Inflammatory macrophage treated with lipopolysaccharide for 4 hours (primary cell): ENCODE results near the gene LRRC7.

Experiments
- DNase-seq: peaks from one replicate; pipeline ENCODE4 v3.0.0-alpha.2; 2020

The LRRC7 gene

DNA sequence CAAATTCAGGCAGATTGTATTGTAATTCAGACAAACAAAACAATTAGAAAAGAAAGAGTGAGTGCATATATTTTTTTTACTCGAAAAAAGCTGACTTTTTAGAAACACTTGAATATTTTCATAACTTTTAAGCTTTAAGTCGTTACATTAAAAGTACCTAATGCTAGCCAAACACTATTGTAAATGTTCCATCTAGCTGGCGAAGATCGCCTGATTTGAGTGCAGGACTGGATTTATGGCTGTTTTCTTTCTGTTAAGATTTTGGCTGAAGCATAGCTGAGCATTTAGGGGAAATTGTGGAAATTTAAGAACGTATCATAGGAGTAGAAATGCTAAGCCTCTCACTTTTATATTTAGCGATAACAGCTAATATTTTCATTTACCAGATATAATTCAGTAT lies 24.6 kb downstream of the LRRC7 start:
- no peak for DNase-seq

DNA sequence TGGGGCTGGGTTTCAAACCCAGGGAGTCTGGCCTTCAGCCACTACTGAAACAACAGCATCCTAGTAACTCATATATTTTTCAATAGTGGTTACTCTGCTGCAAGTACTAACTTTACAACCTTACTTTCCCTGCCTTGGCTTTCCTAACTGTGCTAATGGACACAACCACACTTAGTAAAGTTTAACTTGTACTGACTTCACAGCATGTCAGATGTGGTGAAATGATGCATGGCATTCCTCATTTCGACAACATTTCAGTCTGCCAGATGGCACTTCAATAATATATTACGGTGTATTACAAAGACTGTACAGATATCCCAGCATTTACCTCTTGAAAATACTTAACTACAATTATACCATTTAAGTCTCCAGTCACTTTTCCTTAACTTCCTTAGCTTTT lies 27.8 kb downstream of the LRRC7 start:
- DNase-seq: no peak

GRCh38 chr1:69611316-69611715 lies 43.6 kb downstream of the LRRC7 start:
- no peak for DNase-seq

GRCh38 chr1:69613414-69613813 lies 45.7 kb downstream of the LRRC7 start:
- no peak for DNase-seq

DNA sequence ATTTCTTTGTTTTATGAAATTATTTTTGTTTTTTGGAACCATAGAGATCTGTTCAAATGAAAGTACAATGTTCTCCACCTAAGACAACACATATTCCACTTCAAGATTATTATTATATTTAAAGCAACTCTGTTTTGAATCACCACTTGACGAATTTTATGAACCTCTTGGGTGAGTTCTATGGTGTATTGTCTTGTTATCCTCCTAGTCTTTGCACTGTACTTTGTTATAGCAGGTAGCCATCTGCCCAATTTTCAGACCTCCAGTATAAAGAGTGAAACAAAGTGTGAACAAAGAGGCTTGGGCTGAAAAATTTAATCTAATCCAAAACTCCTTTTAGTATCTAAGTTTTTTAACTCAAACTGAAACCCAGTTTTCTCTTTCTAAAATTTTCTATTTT lies 71.0 kb downstream of the LRRC7 start:
- DNase-seq: no peak

GRCh38 chr1:69639159-69639558 lies 71.4 kb downstream of the LRRC7 start:
- DNase-seq: no peak

DNA sequence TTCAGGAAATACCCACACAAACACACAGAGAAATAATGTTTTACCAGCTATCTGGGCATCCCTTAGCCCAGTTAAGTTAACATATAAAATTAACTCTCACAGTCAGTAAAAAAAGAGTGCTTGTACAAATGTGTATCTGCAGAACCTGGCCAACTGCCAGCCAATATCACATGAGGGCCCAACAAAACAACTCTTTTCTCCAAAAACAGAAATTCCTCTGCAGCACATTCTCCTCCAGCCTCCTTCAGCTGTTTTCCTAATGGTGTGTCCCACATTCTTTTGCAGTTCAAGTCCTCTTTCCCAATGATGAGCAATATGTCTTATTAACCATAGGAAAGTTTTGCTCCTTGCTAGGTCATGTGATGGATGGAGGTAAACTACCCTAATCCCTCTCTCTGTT lies 75.5 kb downstream of the LRRC7 start:
- DNase-seq: no peak

GRCh38 chr1:69645477-69645876 lies 77.8 kb downstream of the LRRC7 start:
- no peak for DNase-seq

DNA sequence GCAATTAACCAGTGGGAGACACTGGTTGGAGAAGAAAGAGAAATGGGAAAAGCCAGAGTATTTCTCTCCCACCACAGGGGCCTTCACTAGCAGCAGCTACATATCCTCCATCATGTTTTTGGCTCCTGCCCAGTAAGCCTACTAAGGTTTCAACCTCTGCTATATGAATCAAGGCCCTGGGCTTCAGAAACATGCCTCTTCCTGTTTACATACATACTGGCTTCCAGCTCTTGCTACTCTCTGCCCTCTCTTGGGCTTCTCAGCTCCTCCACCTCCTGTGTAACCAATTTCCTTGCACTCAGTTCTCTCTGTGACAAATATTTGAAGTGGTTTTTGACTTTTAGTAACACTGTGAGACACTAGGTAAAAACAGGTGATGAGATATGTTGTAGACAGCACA lies 80.8 kb downstream of the LRRC7 start:
- no peak for DNase-seq

- no peak for DNase-seq
These were observed 81.8 kb downstream of the LRRC7 start for GRCh38 chr1:69649383-69649990.

DNA sequence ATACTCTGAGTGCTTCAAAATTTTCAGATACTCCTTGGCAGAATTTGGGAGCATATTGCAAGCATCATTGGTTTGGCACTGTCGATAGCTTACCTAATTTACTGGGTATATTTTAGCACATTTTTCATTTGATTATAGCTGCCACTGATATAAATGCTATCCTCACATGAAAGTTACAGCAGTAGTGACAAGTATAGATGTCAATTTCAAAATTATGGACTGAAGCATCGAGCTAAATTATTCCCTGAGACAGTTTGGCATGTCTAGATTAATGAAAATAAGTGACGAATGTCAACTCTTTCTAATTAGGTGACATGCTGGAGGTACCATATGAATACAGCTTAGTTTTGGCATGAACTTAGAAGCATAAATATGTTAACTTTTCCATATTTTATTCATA lies 83.1 kb downstream of the LRRC7 start:
- DNase-seq: no peak

- no peak for DNase-seq
These were observed 83.9 kb downstream of the LRRC7 start for GRCh38 chr1:69651656-69652055.

DNA sequence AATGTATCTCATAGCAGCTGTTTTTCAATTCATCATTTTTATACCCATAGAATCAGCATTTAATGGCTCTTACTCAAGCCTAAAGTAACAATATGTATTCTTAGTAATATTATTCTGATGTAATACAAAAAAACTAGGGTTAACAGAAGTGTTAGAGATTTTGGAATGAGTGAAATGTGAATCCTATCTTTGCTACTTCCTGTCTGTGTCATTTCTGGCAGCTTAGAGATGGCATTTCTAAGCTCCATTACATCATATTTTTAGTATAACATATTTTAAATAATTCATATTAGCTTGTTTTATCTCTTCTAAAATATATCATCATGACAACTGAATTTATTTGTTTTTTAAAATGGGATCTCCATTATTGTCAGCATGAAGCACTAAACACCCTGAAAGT lies 90.2 kb downstream of the LRRC7 start:
- DNase-seq: no peak

- no peak for DNase-seq
These were observed 94.0 kb downstream of the LRRC7 start for GRCh38 chr1:69661686-69662085.

DNA sequence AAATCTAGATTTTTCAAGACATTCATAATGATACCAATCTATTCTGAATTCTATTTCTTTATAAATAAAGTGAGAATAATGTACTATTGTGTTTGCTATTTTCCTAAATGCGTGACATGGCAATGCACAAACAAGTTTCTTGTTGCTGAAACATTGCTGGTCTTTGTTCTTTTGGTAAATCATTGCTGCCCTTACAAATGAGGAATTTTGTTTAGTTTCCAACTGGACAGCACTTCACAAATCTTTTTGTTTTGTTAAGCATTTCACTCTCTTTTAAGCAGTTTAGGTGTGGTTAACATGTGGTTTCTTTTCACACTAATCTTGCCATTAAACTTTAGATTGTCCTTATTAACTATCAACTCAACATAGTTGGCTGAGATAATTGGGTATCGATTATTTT lies 94.6 kb downstream of the LRRC7 start:
- no peak for DNase-seq

GRCh38 chr1:69671363-69672010 lies 103.8 kb downstream of the LRRC7 start:
- no peak for DNase-seq

- no peak for DNase-seq
These were observed 105.6 kb downstream of the LRRC7 start for GRCh38 chr1:69673321-69673720.

GRCh38 chr1:69679965-69680364 lies 112.2 kb downstream of the LRRC7 start:
- no peak for DNase-seq

DNA sequence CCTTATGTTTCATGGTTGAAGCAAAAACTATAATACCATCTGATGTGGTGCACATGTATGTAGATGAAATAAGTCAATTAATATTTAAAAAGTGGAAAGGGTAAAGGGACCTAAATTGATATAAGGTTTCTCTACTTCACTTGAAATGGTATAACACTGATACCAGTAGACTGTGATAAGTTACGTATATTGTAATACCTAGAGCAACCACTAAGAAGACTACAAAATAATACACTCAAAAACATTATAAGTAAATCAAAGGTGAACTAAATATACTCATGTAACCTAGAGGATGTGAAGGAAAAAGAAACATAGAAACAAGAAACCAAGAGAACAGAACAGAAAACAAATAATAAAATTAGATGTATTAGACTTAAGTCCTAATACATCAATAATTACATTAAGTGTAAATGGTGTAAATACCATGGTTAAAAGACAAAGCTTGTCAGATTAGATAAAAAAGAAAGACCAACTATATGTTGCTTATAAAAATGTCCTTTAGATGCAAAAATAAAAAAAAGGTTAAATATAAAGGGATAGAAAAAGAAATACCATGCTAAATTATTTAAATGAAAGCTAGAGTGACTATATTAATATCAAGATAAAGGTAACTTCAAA lies 118.8 kb downstream of the LRRC7 start:
- no peak for DNase-seq

DNA sequence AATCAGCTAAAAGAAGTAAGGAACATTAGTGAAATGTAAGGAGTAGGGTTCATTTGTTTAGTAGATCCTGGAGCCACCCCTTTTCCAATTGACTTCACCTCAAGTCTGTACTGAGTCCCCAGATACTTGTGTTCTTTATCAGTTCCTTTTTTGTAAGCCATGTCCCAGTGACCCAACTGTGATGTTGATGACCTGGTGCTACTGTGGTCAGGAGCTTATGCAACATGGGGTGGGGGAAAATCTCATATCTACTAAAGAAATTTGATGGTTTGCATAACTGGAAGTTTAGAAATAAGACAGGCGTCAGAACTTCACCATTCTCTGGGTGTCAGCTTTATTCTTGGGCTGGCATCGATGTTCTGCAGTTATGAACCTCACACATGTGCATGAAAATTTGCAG lies 120.5 kb downstream of the LRRC7 start:
- DNase-seq: peak; percentile 43

DNA sequence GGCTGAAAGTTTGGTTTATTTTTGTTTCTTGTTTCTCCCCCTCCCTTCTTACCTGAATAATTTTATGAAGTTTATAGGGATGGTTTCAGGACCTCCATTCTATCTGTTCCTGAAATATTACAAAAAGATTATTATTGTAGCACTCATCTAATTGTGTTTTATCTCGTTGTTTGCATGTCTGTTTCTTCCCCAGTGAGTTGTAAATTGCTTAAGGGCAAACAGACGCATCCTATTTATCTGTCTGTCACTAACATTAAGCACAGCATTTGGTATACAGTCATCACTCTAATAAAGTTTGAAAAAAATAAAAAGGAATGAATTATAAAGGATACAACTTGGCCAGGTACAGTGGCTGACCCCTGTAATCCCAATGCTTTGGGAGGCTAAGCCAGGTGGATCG lies 123.5 kb downstream of the LRRC7 start:
- DNase-seq: no peak

- DNase-seq: no peak
These were observed 126.4 kb downstream of the LRRC7 start for GRCh38 chr1:69693921-69694675.

GRCh38 chr1:69697340-69697739 lies 129.6 kb downstream of the LRRC7 start:
- DNase-seq: no peak

DNA sequence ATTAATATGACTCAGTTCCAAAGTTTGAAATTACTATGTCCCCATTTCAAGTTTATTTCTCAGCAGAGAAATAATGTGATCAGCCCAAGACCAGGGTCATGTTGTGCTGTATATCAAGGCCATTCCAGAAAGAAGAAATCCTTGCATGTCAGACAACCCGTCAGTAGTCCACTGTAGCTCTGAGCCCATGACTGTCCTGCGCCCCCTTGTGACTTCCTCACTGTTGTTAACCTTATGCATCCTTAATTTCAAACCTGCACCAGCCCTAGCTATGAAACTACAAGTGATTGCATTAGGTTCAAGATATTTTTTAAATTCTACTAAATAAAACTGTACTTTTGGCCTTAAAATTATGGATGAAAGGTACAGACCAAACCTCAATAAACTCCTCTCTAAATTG lies 133.0 kb downstream of the LRRC7 start:
- no peak for DNase-seq
